ENCODE data around the gene NTHL1.

NTHL1 gene

GRCh38 chr16:2092256-2092620 is 44.6 kb upstream of the NTHL1 start:
- no peak for TF ChIP-seq CTCF (IDR thresholded peaks at IDR 0.05; ENCODE audit: control insufficient read depth, insufficient read depth, low read depth, low read length, missing control alignments)
- DNase-seq (ENCODE audit: low read depth): no peak

GRCh38 chr16:2091547-2092255 is 44.1 kb upstream of the NTHL1 start:
- no peak for DNase-seq (ENCODE audit: low read depth)
- TF ChIP-seq CTCF (IDR thresholded peaks at IDR 0.05; ENCODE audit: control insufficient read depth, insufficient read depth, low read depth, low read length, missing control alignments): no peak
- no peak overlapping the region for H3K4me3 ChIP-seq (ENCODE audit: control insufficient read depth, low read depth, low read length)

More at GRCh38 chr16:2092256-2092620, 44.6 kb upstream of the NTHL1 start:
- no peak overlapping the region for H3K4me3 ChIP-seq (ENCODE audit: control insufficient read depth, low read depth, low read length)

- H3K4me3 ChIP-seq (ENCODE audit: control insufficient read depth, low read depth, low read length): no peak overlapping the region
- TF ChIP-seq CTCF (IDR thresholded peaks at IDR 0.05; ENCODE audit: control insufficient read depth, insufficient read depth, low read depth, low read length, missing control alignments): no peak
- no peak for DNase-seq (ENCODE audit: low read depth)
Observed at GRCh38 chr16:2090777-2091546, 43.3 kb upstream of the NTHL1 start.

- H3K4me3 ChIP-seq (ENCODE audit: control insufficient read depth, low read depth, low read length): no peak overlapping the region
Observed at GRCh38 chr16:2090481-2090776, 42.8 kb upstream of the NTHL1 start.

GRCh38 chr16:2089706-2090480 is 42.3 kb upstream of the NTHL1 start:
- DNase-seq (ENCODE audit: low read depth): no peak
- TF ChIP-seq CTCF (IDR thresholded peaks at IDR 0.05; ENCODE audit: control insufficient read depth, insufficient read depth, low read depth, low read length, missing control alignments): no peak
- H3K4me3 ChIP-seq (ENCODE audit: control insufficient read depth, low read depth, low read length): no peak overlapping the region

More at GRCh38 chr16:2090481-2090776, 42.8 kb upstream of the NTHL1 start:
- no peak for DNase-seq (ENCODE audit: low read depth)
- no peak for TF ChIP-seq CTCF (IDR thresholded peaks at IDR 0.05; ENCODE audit: control insufficient read depth, insufficient read depth, low read depth, low read length, missing control alignments)

GRCh38 chr16:2088759-2089358 is 41.2 kb upstream of the NTHL1 start:
- no peak overlapping the region for H3K4me3 ChIP-seq (ENCODE audit: control insufficient read depth, low read depth, low read length)
- TF ChIP-seq CTCF (IDR thresholded peaks at IDR 0.05; ENCODE audit: control insufficient read depth, insufficient read depth, low read depth, low read length, missing control alignments): no peak

More at GRCh38 chr16:2088759-2089358, 41.2 kb upstream of the NTHL1 start:
- DNase-seq (ENCODE audit: low read depth): no peak
